Measurements from ENCODE around the gene FAN1.

Gene FAN1

DNA sequence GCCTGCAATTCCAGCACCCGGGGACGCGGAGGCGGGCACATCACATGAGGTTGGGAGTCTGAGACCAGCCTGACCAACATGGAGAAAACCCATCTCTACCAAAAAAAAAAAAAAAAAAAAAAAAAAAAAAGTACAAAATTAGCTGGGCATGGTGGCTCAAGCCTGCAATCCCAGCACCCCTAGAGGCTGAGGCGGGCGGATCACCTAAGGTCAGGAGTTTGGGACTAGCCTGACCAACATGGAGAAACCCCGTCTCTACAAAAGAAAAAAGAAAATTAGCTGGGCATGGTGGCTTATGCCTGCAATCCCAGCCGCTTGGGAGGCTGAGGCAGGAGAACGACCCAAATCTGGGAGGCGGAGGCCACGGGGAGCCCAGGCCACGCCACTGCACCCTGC is 7.5 kb upstream of the FAN1 start:
- CTCF ChIA-PET = no interaction called here
- POLR2A ChIA-PET = no interaction called here

GRCh38 chr15:30901889-30902288 is 1.8 kb upstream of the FAN1 start:
- POLR2A ChIA-PET = no interaction called here
- CTCF ChIA-PET = no interaction called here
- no peak for DNase-seq (ENCODE audit: extremely low spot score)
- TF ChIP-seq SUZ12 (IDR thresholded peaks at IDR 0.05) = no peak
- no peak for TF ChIP-seq ARNT (IDR thresholded peaks at IDR 0.05)
- TF ChIP-seq SP1 (IDR thresholded peaks at IDR 0.05) = no peak
- TF ChIP-seq NFRKB (IDR thresholded peaks at IDR 0.05) = no peak
- no peak for TF ChIP-seq TARDBP (IDR thresholded peaks at IDR 0.05)
- TF ChIP-seq ELF4 (IDR thresholded peaks at IDR 0.05) = no peak
- TF ChIP-seq PKNOX1 (IDR thresholded peaks at IDR 0.05) = no peak
- no peak for TF ChIP-seq BHLHE40 (IDR thresholded peaks at IDR 0.05; ENCODE audit: borderline replicate concordance)
- TF ChIP-seq FOXM1 (IDR thresholded peaks at IDR 0.05; ENCODE audit: borderline replicate concordance) = no peak
- no peak for TF ChIP-seq L3MBTL2 (conservative IDR thresholded peaks at IDR 0.05)
- no peak for TF ChIP-seq LEF1 (IDR thresholded peaks at IDR 0.05; ENCODE audit: borderline replicate concordance)
- no peak for TF ChIP-seq HDGF (IDR thresholded peaks at IDR 0.05; ENCODE audit: borderline replicate concordance)
- no peak for TF ChIP-seq ZNF384 (IDR thresholded peaks at IDR 0.05)
- TF ChIP-seq CTBP1 (IDR thresholded peaks at IDR 0.05; ENCODE audit: borderline replicate concordance) = no peak
- no peak for TF ChIP-seq FOXA1 (IDR thresholded peaks at IDR 0.05)
- TF ChIP-seq FOXK2 (IDR thresholded peaks at IDR 0.05) = no peak

More for the DNA sequence above, 7.5 kb upstream of the FAN1 start:
- no peak for DNase-seq (ENCODE audit: extremely low spot score)
- TF ChIP-seq BHLHE40 (IDR thresholded peaks at IDR 0.05; ENCODE audit: borderline replicate concordance) = no peak
- no peak for TF ChIP-seq CTBP1 (IDR thresholded peaks at IDR 0.05; ENCODE audit: borderline replicate concordance)
- no peak for TF ChIP-seq NFRKB (IDR thresholded peaks at IDR 0.05)
- TF ChIP-seq ARNT (IDR thresholded peaks at IDR 0.05) = no peak
- no peak for TF ChIP-seq PKNOX1 (IDR thresholded peaks at IDR 0.05)
- no peak for TF ChIP-seq FOXK2 (IDR thresholded peaks at IDR 0.05)
- TF ChIP-seq FOXA1 (IDR thresholded peaks at IDR 0.05) = no peak
- TF ChIP-seq SP1 (IDR thresholded peaks at IDR 0.05) = no peak
- TF ChIP-seq SUZ12 (IDR thresholded peaks at IDR 0.05) = no peak
- no peak for TF ChIP-seq FOXM1 (IDR thresholded peaks at IDR 0.05; ENCODE audit: borderline replicate concordance)
- no peak for TF ChIP-seq L3MBTL2 (conservative IDR thresholded peaks at IDR 0.05)
- no peak for TF ChIP-seq HDGF (IDR thresholded peaks at IDR 0.05; ENCODE audit: borderline replicate concordance)
- no peak for TF ChIP-seq ZNF384 (IDR thresholded peaks at IDR 0.05)
- TF ChIP-seq LEF1 (IDR thresholded peaks at IDR 0.05; ENCODE audit: borderline replicate concordance) = no peak
- TF ChIP-seq ELF4 (IDR thresholded peaks at IDR 0.05) = no peak
- TF ChIP-seq TARDBP (IDR thresholded peaks at IDR 0.05) = no peak

GRCh38 chr15:30904812-30905211 is 1.1 kb downstream of the FAN1 start:
- ChIA-PET POLR2A (interaction anchor here (1.8 kb wide), 1 partner anchor 13 kb away, joined by 4 read pairs; no protein-coding TSS in a partner anchor), CTCF (no interaction called here)
- no peak for DNase-seq (ENCODE audit: extremely low spot score)
- TF ChIP-seq L3MBTL2 (conservative IDR thresholded peaks at IDR 0.05) = no peak
- no peak for TF ChIP-seq PKNOX1 (IDR thresholded peaks at IDR 0.05)
- no peak for TF ChIP-seq ELF4 (IDR thresholded peaks at IDR 0.05)
- no peak for TF ChIP-seq ZNF384 (IDR thresholded peaks at IDR 0.05)
- TF ChIP-seq NFRKB (IDR thresholded peaks at IDR 0.05) = no peak
- no peak for TF ChIP-seq BHLHE40 (IDR thresholded peaks at IDR 0.05; ENCODE audit: borderline replicate concordance)
- TF ChIP-seq FOXM1 (IDR thresholded peaks at IDR 0.05; ENCODE audit: borderline replicate concordance) = no peak
- TF ChIP-seq FOXK2 (IDR thresholded peaks at IDR 0.05) = no peak
- TF ChIP-seq LEF1 (IDR thresholded peaks at IDR 0.05; ENCODE audit: borderline replicate concordance) = no peak
- TF ChIP-seq HDGF (IDR thresholded peaks at IDR 0.05; ENCODE audit: borderline replicate concordance) = no peak
- no peak for TF ChIP-seq SP1 (IDR thresholded peaks at IDR 0.05)
- TF ChIP-seq CTBP1 (IDR thresholded peaks at IDR 0.05; ENCODE audit: borderline replicate concordance) = no peak

DNA sequence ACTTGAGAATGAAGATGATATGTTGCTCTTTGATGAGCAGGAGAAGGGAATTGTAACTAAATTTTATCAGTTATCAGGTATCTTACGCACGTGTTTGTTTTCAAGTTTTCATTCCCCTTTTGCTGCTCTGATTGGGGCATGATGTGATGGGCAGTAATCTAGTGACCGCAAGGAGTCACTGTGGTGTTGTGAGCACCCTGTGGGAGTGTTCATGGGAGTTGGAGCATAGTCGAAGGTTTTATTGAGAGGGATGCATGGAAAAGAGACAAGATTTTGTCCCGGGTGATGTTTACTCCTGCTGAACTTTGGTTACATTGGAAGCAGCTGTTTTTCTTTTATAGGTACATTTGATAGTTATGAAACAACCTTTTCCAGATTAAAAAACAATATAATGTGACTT is 2.1 kb downstream of the FAN1 start:
- TF ChIP-seq TARDBP (IDR thresholded peaks at IDR 0.05) (no peak), HDGF (IDR thresholded peaks at IDR 0.05; ENCODE audit: borderline replicate concordance) (no peak), PKNOX1 (IDR thresholded peaks at IDR 0.05) (no peak), BHLHE40 (IDR thresholded peaks at IDR 0.05; ENCODE audit: borderline replicate concordance) (no peak), CTBP1 (IDR thresholded peaks at IDR 0.05; ENCODE audit: borderline replicate concordance) (no peak), ELF4 (IDR thresholded peaks at IDR 0.05) (no peak), FOXK2 (IDR thresholded peaks at IDR 0.05) (no peak), NFRKB (IDR thresholded peaks at IDR 0.05) (no peak), L3MBTL2 (conservative IDR thresholded peaks at IDR 0.05) (no peak), ARNT (IDR thresholded peaks at IDR 0.05) (no peak), SUZ12 (IDR thresholded peaks at IDR 0.05) (no peak), LEF1 (IDR thresholded peaks at IDR 0.05; ENCODE audit: borderline replicate concordance) (no peak), ZNF384 (IDR thresholded peaks at IDR 0.05) (no peak), FOXM1 (IDR thresholded peaks at IDR 0.05; ENCODE audit: borderline replicate concordance) (no peak), FOXA1 (IDR thresholded peaks at IDR 0.05) (no peak), SP1 (IDR thresholded peaks at IDR 0.05) (no peak)
- ChIA-PET POLR2A (no interaction called here), CTCF (no interaction called here)
- no peak for DNase-seq (ENCODE audit: extremely low spot score)

DNA sequence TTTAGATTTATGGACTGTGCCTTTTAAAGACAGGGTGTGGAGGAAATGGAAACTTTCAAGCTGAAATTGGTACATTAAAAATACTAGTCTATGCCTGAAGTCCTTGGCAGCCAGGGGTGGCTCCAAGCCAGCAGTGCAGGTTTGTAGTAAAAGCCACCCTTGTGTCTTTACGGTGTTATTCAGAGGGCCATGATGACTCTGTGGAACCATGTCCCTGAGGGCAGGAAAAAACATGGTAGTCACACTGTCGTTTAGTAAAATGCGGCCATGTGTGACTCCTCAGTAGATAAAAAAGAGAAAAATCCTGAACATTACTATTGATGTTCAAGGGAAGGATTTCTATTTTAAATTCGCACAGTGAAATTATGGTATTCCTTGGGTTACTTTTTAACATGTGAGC is 2.7 kb downstream of the FAN1 start:
- no peak for TF ChIP-seq FOXK2 (IDR thresholded peaks at IDR 0.05)
- TF ChIP-seq HDGF (IDR thresholded peaks at IDR 0.05; ENCODE audit: borderline replicate concordance) = no peak
- no peak for TF ChIP-seq BHLHE40 (IDR thresholded peaks at IDR 0.05; ENCODE audit: borderline replicate concordance)
- TF ChIP-seq CTBP1 (IDR thresholded peaks at IDR 0.05; ENCODE audit: borderline replicate concordance) = no peak
- no peak for TF ChIP-seq FOXA1 (IDR thresholded peaks at IDR 0.05)
- TF ChIP-seq ARNT (IDR thresholded peaks at IDR 0.05) = no peak
- TF ChIP-seq FOXM1 (IDR thresholded peaks at IDR 0.05; ENCODE audit: borderline replicate concordance) = no peak
- TF ChIP-seq SUZ12 (IDR thresholded peaks at IDR 0.05) = no peak
- TF ChIP-seq ZNF384 (IDR thresholded peaks at IDR 0.05) = no peak
- POLR2A ChIA-PET = no interaction called here
- no peak for DNase-seq (ENCODE audit: extremely low spot score)
- CTCF ChIA-PET = no interaction called here

Data from HEK293T (cell line).